K562 (cell line): ENCODE measurements around the gene ENTREP3. TPM values are rescaled to one million over a fixed set of nuclear protein-coding genes. Genes with fewer than 3 reads are reported as not detected.

Experiments used
- CBX5 ChIP-seq: IDR thresholded peaks from 2 replicates; pipeline ENCODE4 v1.6.1; 2014; ENCODE audit warnings: low read depth, borderline replicate concordance
- FOXP1 ChIP-seq: sonication (generic); formaldehyde crosslinking; IDR thresholded peaks from 2 replicates; pipeline ENCODE4 v1.8.0; 2022; ENCODE audit warnings: mild to moderate bottlenecking, missing genetic modification reagents
- GABPB2 ChIP-seq: fragments of 250-450 bp; sonication (Bioruptor Pico); conservative IDR thresholded peaks from 2 replicates; pipeline ENCODE4 v1.5.1; 2021; ENCODE audit warnings: mild to moderate bottlenecking
- HDAC1 ChIP-seq, 2 experiments: fragments of 450-650 bp; IDR thresholded peaks; 2 replicates each; pipeline ENCODE4 v1.6.1; 2016 to 2017; ENCODE audit warnings: inconsistent platforms in 1 of 2, mild to moderate bottlenecking in 1 of 2, moderate library complexity in 1 of 2
- HDAC8 ChIP-seq: fragments of 450-650 bp; IDR thresholded peaks from 2 replicates; pipeline ENCODE4 v1.6.1; 2016; ENCODE audit warnings: mild to moderate bottlenecking, missing genetic modification characterization, moderate library complexity, missing compliant biosample characterization
- HMG20B ChIP-seq: fragments of 250-450 bp; sonication (Bioruptor Pico); IDR thresholded peaks from 2 replicates; pipeline ENCODE4 v1.5.0; 2021; ENCODE audit warnings: mild to moderate bottlenecking
- KLF16 ChIP-seq: IDR thresholded peaks from 2 replicates; pipeline ENCODE4 v1.6.1; 2016; ENCODE audit warnings: antibody characterized with exemption
- LEF1 ChIP-seq: fragments of 450-650 bp; IDR thresholded peaks from 2 replicates; pipeline ENCODE4 v1.6.1; 2016; ENCODE audit warnings: mild to moderate bottlenecking
- MCM3 ChIP-seq: fragments of 450-650 bp; IDR thresholded peaks from 2 replicates; pipeline ENCODE4 v1.6.1; 2016
- MTA1 ChIP-seq: fragments of 450-650 bp; IDR thresholded peaks from 2 replicates; pipeline ENCODE4 v1.6.1; 2017; ENCODE audit warnings: borderline replicate concordance
- MTA2 ChIP-seq: fragments of 450-650 bp; IDR thresholded peaks from 2 replicates; pipeline ENCODE4 v1.6.1; 2016; ENCODE audit warnings: low read depth
- NBN ChIP-seq: fragments of 450-650 bp; IDR thresholded peaks from 2 replicates; pipeline ENCODE4 v1.6.1; 2016; ENCODE audit warnings: low read depth, mild to moderate bottlenecking
- PHF8 ChIP-seq: fragments of 200-600 bp; sonication (generic); IDR thresholded peaks from 2 replicates; pipeline ENCODE4 v1.6.1; 2012; ENCODE audit warnings: mixed run types, mild to moderate bottlenecking, inconsistent platforms, low read length, moderate library complexity, borderline replicate concordance
- POLR2G ChIP-seq: fragments of 200-400 bp; formaldehyde crosslinking; IDR thresholded peaks from 2 replicates; pipeline ENCODE4 v1.6.1; 2017; ENCODE audit warnings: low read depth, mild to moderate bottlenecking, antibody characterized with exemption, low read length, moderate library complexity
- SAP30 ChIP-seq: fragments of 200-600 bp; sonication (generic); IDR thresholded peaks from 2 replicates; pipeline ENCODE4 v1.6.1; 2012; ENCODE audit warnings: borderline replicate concordance, low read depth, mild to moderate bottlenecking, moderate library complexity, low read length, control low read depth, inconsistent platforms; ENCODE audit not compliant: insufficient read depth, poor library complexity, severe bottlenecking
- SREBF1 ChIP-seq: fragments of 150-350 bp; IDR thresholded peaks from 2 replicates; pipeline ENCODE4 v1.6.1; 2014; ENCODE audit warnings: antibody characterized with exemption, low read depth, low read length, borderline replicate concordance
- SRSF1 ChIP-seq: fragments of 200-400 bp; formaldehyde crosslinking; IDR thresholded peaks from 2 replicates; pipeline ENCODE4 v1.6.1; 2017; ENCODE audit warnings: mild to moderate bottlenecking, low read depth, low read length, moderate library complexity
- TCF7L2 ChIP-seq: fragments of 150-350 bp; IDR thresholded peaks from 2 replicates; pipeline ENCODE4 v1.6.1; 2016; ENCODE audit warnings: low read depth, mild to moderate bottlenecking, low read length, moderate library complexity
- ZNF263 ChIP-seq: sonication (generic); formaldehyde crosslinking; IDR thresholded peaks from 2 replicates; pipeline ENCODE4 v1.8.0; 2022; ENCODE audit warnings: mild to moderate bottlenecking, missing genetic modification reagents, borderline replicate concordance
- ZNF57 ChIP-seq: fragments of 450-650 bp; formaldehyde crosslinking; IDR thresholded peaks from 2 replicates; pipeline ENCODE4 v1.4.0; 2020; ENCODE audit warnings: mild to moderate bottlenecking, moderate library complexity
- polyA plus RNA-seq, 8 experiments: library from polyadenylated mRNA; depleted of rRNA in 4 of 8; stranded (reverse) in 5 of 8; unstranded in 3 of 8; fragments of >200 nt; fragmentation: Nextera tagmentation in 2 of 8; fragmentation: Illumina TruSeq in 1 of 8; extraction: Ambion mirVana in 2 of 8; extraction: Trizol in 1 of 8; gene quantifications; 2 replicates each; pipeline versions ENCODE4 v1.2.1 to v1.2.3, GENCODE V29; 2011 to 2014; ENCODE audit warnings: inconsistent platforms in 1 of 8, missing spikeins in 1 of 8
- total RNA-seq, 7 experiments: library from RNA; depleted of rRNA in 6 of 7; stranded (reverse); fragments of >200 nt in 6 of 7; fragmentation: Illumina TruSeq in 2 of 7; extraction: Trizol in 2 of 7; gene quantifications; 2 replicates each; pipeline versions ENCODE4 v1.2.1 to v1.2.3, GENCODE V29; 2011 to 2021; ENCODE audit warnings: low replicate concordance in 1 of 7
- TF ChIP-seq, protein P1 (sequence below), 2 experiments: fragments of 450-650 bp in 1 of 2; sonication (generic) in 1 of 2; formaldehyde crosslinking; conservative IDR thresholded peaks; 2 replicates each; pipeline versions ENCODE4 v1.4.0 to v1.8.1; 2020 to 2022; ENCODE audit warnings: mild to moderate bottlenecking in 1 of 2, missing genetic modification reagents in 1 of 2
- TF ChIP-seq, protein P2 (sequence below): IDR thresholded peaks from 2 replicates; pipeline ENCODE4 v1.6.1; 2011; ENCODE audit not compliant: insufficient read length; ENCODE audit errors: extremely low read depth
- TF ChIP-seq, protein P3 (sequence below): fragments of 250-450 bp; sonication (Bioruptor Pico); IDR thresholded peaks from 2 replicates; pipeline ENCODE4 v1.8.0; 2021; ENCODE audit warnings: borderline replicate concordance, mild to moderate bottlenecking, moderate library complexity; ENCODE audit not compliant: poor library complexity, severe bottlenecking
- TF ChIP-seq, protein P4 (sequence below): IDR thresholded peaks from 2 replicates; pipeline ENCODE4 v1.6.1; 2014; ENCODE audit warnings: antibody characterized with exemption
- TF ChIP-seq, protein P5 (sequence below): IDR thresholded peaks from 2 replicates; pipeline ENCODE4 v1.6.1; 2011; ENCODE audit warnings: borderline replicate concordance, low read depth, mild to moderate bottlenecking, moderate library complexity, low read length; ENCODE audit not compliant: insufficient read depth, poor library complexity, severe bottlenecking

Gene ENTREP3
- total and polyA plus RNA-seq, 9 of the 15 experiments (the other 6 are each of a cell fraction or from before 2014, with no cell fraction given), result 1.9 to 41.8 (median 5.9) TPM

DNA sequence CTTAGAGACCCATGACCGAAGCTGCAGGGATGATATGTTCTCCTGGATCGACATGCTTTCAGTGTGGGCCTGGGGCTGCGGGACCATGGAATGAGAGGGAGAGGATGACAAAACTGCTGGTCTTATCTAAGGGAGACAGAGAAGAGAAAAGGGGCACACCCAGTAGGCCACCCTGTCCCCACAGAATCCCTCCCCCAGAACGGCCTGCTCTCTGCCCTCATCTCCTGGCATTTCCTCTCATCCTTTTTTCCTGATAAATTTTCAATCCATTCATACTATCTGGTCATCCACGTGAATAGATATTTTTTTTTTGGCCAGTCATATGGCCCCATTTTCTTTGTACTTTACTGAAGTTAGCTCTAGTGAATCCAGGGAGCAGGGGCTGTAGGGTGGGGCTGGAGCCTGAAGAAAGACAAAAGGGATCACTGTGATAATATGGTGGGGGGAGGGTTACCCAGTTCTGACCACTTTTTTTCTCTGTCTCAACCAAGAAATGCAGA lies 46.1 kb upstream of the ENTREP3 start, which contains the start of gene PKLR (continued):
- TF ChIP-seq, protein P1, sequence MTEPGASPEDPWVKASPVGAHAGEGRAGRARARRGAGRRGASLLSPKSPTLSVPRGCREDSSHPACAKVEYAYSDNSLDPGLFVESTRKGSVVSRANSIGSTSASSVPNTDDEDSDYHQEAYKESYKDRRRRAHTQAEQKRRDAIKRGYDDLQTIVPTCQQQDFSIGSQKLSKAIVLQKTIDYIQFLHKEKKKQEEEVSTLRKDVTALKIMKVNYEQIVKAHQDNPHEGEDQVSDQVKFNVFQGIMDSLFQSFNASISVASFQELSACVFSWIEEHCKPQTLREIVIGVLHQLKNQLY (CRISPR knock-in tag; conservative IDR thresholded peaks at IDR 0.05), result no peak
- TF ChIP-seq LEF1 (peak; percentile 84), CBX5 (no peak), SAP30 (no peak), NBN (no peak), PHF8 (peak; percentile 24; the same call in 1 of the 2 replicates), ZNF263 (CRISPR knock-in tag) (no peak), FOXP1 (CRISPR knock-in tag) (no peak), KLF16 (peak; percentile 23; the same call in 1 of the 2 replicates), HDAC8 (no peak), TCF7L2 (no peak), SREBF1 (no peak), SRSF1 (no peak), MCM3 (no peak), MTA2 (no peak), POLR2G (no peak), ZNF57 (CRISPR knock-in tag) (no peak), HMG20B (CRISPR knock-in tag) (no peak), GABPB2 (CRISPR knock-in tag) (no peak), MTA1 (no peak), HDAC1 (IDR thresholded peaks at IDR 0.05) (0 out of 4 replicates have a peak, but pooled peaks of 1 of the 2 experiments have one; percentile 63)
- TF ChIP-seq, protein P2, sequence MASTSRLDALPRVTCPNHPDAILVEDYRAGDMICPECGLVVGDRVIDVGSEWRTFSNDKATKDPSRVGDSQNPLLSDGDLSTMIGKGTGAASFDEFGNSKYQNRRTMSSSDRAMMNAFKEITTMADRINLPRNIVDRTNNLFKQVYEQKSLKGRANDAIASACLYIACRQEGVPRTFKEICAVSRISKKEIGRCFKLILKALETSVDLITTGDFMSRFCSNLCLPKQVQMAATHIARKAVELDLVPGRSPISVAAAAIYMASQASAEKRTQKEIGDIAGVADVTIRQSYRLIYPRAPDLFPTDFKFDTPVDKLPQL, result peak; percentile 53
- TF ChIP-seq, protein P3, sequence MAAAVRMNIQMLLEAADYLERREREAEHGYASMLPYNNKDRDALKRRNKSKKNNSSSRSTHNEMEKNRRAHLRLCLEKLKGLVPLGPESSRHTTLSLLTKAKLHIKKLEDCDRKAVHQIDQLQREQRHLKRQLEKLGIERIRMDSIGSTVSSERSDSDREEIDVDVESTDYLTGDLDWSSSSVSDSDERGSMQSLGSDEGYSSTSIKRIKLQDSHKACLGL (CRISPR knock-in tag), result no peak
- TF ChIP-seq, protein P4, sequence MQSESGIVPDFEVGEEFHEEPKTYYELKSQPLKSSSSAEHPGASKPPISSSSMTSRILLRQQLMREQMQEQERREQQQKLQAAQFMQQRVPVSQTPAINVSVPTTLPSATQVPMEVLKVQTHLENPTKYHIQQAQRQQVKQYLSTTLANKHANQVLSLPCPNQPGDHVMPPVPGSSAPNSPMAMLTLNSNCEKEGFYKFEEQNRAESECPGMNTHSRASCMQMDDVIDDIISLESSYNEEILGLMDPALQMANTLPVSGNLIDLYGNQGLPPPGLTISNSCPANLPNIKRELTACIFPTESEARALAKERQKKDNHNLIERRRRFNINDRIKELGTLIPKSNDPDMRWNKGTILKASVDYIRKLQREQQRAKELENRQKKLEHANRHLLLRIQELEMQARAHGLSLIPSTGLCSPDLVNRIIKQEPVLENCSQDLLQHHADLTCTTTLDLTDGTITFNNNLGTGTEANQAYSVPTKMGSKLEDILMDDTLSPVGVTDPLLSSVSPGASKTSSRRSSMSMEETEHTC, result no peak
- TF ChIP-seq, protein P5, sequence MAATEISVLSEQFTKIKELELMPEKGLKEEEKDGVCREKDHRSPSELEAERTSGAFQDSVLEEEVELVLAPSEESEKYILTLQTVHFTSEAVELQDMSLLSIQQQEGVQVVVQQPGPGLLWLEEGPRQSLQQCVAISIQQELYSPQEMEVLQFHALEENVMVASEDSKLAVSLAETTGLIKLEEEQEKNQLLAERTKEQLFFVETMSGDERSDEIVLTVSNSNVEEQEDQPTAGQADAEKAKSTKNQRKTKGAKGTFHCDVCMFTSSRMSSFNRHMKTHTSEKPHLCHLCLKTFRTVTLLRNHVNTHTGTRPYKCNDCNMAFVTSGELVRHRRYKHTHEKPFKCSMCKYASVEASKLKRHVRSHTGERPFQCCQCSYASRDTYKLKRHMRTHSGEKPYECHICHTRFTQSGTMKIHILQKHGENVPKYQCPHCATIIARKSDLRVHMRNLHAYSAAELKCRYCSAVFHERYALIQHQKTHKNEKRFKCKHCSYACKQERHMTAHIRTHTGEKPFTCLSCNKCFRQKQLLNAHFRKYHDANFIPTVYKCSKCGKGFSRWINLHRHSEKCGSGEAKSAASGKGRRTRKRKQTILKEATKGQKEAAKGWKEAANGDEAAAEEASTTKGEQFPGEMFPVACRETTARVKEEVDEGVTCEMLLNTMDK, result no peak
